PC-9 (cell line): ENCODE results near the gene POU6F2. TPM values are rescaled to one million over a fixed set of nuclear protein-coding genes. Genes with fewer than 3 reads are reported as not detected.

Source experiments
- BruUV-seq: library from RNA; stranded (reverse); fragments of 400-500 nt; replicated peaks from 2 replicates; lab custom pipeline; 2021; lab: Mats Ljungman, UMichigan
- CTCF ChIA-PET: fragments of 300-600 bp; sonication (Branson Sonifier 250); formaldehyde crosslinking; loops from one replicate; lab custom pipeline; 2022; ENCODE audit warnings: antibody characterized with exemption; lab: Charles Lee
- POLR2A ChIA-PET: fragments of 300-600 bp; sonication (Branson Sonifier 250); formaldehyde crosslinking; loops from one replicate; lab custom pipeline; 2022; ENCODE audit warnings: antibody characterized with exemption; ENCODE audit not compliant: unreplicated experiment; lab: Charles Lee
- DNase-seq, 2 experiments: peaks; one replicate each; pipeline versions ENCODE4 v3.0.0 to v3.0.0-alpha.2; 2015 to 2022; ENCODE audit warnings: mixed read lengths in 1 of 2
- H2AFZ ChIP-seq: fragments of 200-600 bp; sonication (generic); 2 replicates; pipeline ENCODE4 v1.8.1; 2017; ENCODE audit warnings: antibody characterized with exemption
- H3F3A ChIP-seq: fragments of 200-600 bp; sonication (generic); 2 replicates; pipeline ENCODE4 v1.8.1; 2017; ENCODE audit warnings: antibody characterized with exemption, mild to moderate bottlenecking, low read depth; ENCODE audit not compliant: insufficient read depth
- H3K27ac ChIP-seq: fragments of 200-600 bp; sonication (generic); 2 replicates; pipeline ENCODE4 v1.6.1; 2016; ENCODE audit warnings: mixed run types
- H3K27me3 ChIP-seq: fragments of 200-600 bp; sonication (generic); 2 replicates; pipeline ENCODE4 v1.6.1; 2016; ENCODE audit warnings: low read depth, mixed run types; ENCODE audit not compliant: insufficient read depth
- H3K36me3 ChIP-seq: fragments of 200-600 bp; sonication (generic); 2 replicates; pipeline ENCODE4 v1.6.1; 2016; ENCODE audit warnings: low read depth, mixed run types
- H3K4me1 ChIP-seq: fragments of 200-600 bp; sonication (generic); replicated peaks from 2 replicates; pipeline ENCODE4 v1.6.1; 2016; ENCODE audit warnings: mixed run types; ENCODE audit not compliant: insufficient read depth
- H3K4me2 ChIP-seq: fragments of 200-600 bp; sonication (generic); 2 replicates; pipeline ENCODE4 v1.6.1; 2017; ENCODE audit warnings: mixed run types
- H3K4me3 ChIP-seq: fragments of 200-600 bp; sonication (generic); 2 replicates; pipeline ENCODE4 v1.6.1; 2016; ENCODE audit warnings: mixed run types
- H3K79me2 ChIP-seq: fragments of 200-600 bp; sonication (generic); 2 replicates; pipeline ENCODE4 v1.6.1; 2017; ENCODE audit warnings: low read depth, mixed run types
- H3K9me2 ChIP-seq: fragments of 200-600 bp; sonication (generic); 2 replicates; pipeline ENCODE4 v1.8.1; 2017; ENCODE audit warnings: mild to moderate bottlenecking; ENCODE audit not compliant: insufficient read depth
- H3K9me3 ChIP-seq: fragments of 200-600 bp; sonication (generic); 2 replicates; pipeline ENCODE4 v1.8.1; 2016; ENCODE audit warnings: low read depth; ENCODE audit not compliant: insufficient read depth
- H4K20me1 ChIP-seq: fragments of 200-600 bp; sonication (generic); 2 replicates; pipeline ENCODE4 v1.8.1; 2017; ENCODE audit not compliant: insufficient read depth
- CTCF ChIP-seq: fragments of 200-600 bp; sonication (generic); conservative IDR thresholded peaks from 2 replicates; pipeline ENCODE4 v1.6.1; 2017; ENCODE audit warnings: mixed run types, antibody characterized with exemption, mild to moderate bottlenecking, moderate library complexity
- EZH2 ChIP-seq: fragments of 200-600 bp; sonication (generic); IDR thresholded peaks from 2 replicates; pipeline ENCODE4 v1.8.0; 2017; ENCODE audit warnings: antibody characterized with exemption, low read depth
- intact Hi-C: fragments of 100-400 bp; cut with micrococcal nuclease; formaldehyde crosslinking; loops from one replicate; pipeline ENCODE4 v1.10.0; 2022; ENCODE audit not compliant: unreplicated experiment
- total RNA-seq: library from RNA; stranded (reverse); gene quantifications from 2 replicates; pipeline ENCODE4 v1.2.3, GENCODE V29; 2021

The POU6F2 gene
- total RNA-seq, 1 experiment from 2014 or later: not detected

- no peaks in the 10 kb centered on the region for H3K9me3 ChIP-seq
- no peaks in the 10 kb centered on the region for H3K9me2 ChIP-seq
- CTCF ChIA-PET: no interaction called here
- no peak overlapping the region for H3K4me3 ChIP-seq
- peaks cover 63% of the 10 kb centered on the region for H3K27me3 ChIP-seq
- H3K36me3 ChIP-seq: no peaks in the 10 kb centered on the region
- POLR2A ChIA-PET: no interaction called here
- no peak for DNase-seq
- H3K27ac ChIP-seq: no peak overlapping the region
- H3F3A ChIP-seq: no peaks in the 10 kb centered on the region
- H4K20me1 ChIP-seq: no peaks in the 10 kb centered on the region
- no peaks in the 10 kb centered on the region for H3K79me2 ChIP-seq
- no peak overlapping the region for H2AFZ ChIP-seq
- H3K4me1 ChIP-seq: no peaks in the 10 kb centered on the region
- no TSS peak for BruUV-seq
- intact Hi-C loops: no loop called here
- TF ChIP-seq CTCF (peak; percentile 54; the same call in 1 of the 2 replicates), EZH2 (no peak)
- H3K4me2 ChIP-seq: no peak overlapping the region
These were observed 175.9 kb downstream of the POU6F2 start for GRCh38 chr7:39153647-39154046.

- no peaks in the 10 kb centered on the region for H3K4me1 ChIP-seq
- H3K9me2 ChIP-seq: no peaks in the 10 kb centered on the region
- no peaks in the 10 kb centered on the region for H3K79me2 ChIP-seq
- H4K20me1 ChIP-seq: no peaks in the 10 kb centered on the region
- CTCF ChIA-PET: no interaction called here
- no TSS peak for BruUV-seq
- DNase-seq: no peak
- intact Hi-C loops: no loop called here
- peaks cover 73% of the 10 kb centered on the region for H3K27me3 ChIP-seq
- H3K4me2 ChIP-seq: no peak overlapping the region
- POLR2A ChIA-PET: interaction anchor here (0.9 kb wide), 1 partner anchor 75 kb away, joined by 40 read pairs; no protein-coding TSS in a partner anchor
- H3K27ac ChIP-seq: no peak overlapping the region
- H3K4me3 ChIP-seq: no peak overlapping the region
- H3F3A ChIP-seq: no peaks in the 10 kb centered on the region
- TF ChIP-seq EZH2 (no peak), CTCF (no peak)
- no peaks in the 10 kb centered on the region for H3K36me3 ChIP-seq
- H2AFZ ChIP-seq: no peak overlapping the region
- H3K9me3 ChIP-seq: no peaks in the 10 kb centered on the region
These were observed 177.1 kb downstream of the POU6F2 start for GRCh38 chr7:39154815-39155214.

GRCh38 chr7:39158367-39158766 lies 180.7 kb downstream of the POU6F2 start:
- Histone ChIP-seq H3K36me3 (no peaks in the 10 kb centered on the region), H4K20me1 (no peaks in the 10 kb centered on the region), H3F3A (no peaks in the 10 kb centered on the region), H3K4me3 (no peak overlapping the region), H3K27me3 (peaks cover 82% of the 10 kb centered on the region), H2AFZ (no peak overlapping the region), H3K27ac (no peak overlapping the region), H3K9me3 (no peaks in the 10 kb centered on the region), H3K79me2 (no peaks in the 10 kb centered on the region), H3K4me1 (no peaks in the 10 kb centered on the region), H3K9me2 (0 out of 2 replicates have a peak, but pooled peaks cover 2% of the 10 kb centered on the region), H3K4me2 (no peak overlapping the region)
- intact Hi-C loops: no loop called here
- ChIA-PET CTCF (no interaction called here), POLR2A (no interaction called here)
- no TSS peak for BruUV-seq
- TF ChIP-seq EZH2: 0 out of 2 replicates have a peak, but pooled peaks have one; percentile 55
- no peak for TF ChIP-seq CTCF
- no peak for DNase-seq
